Mesothelial cell of epicardium (in vitro differentiated cells): ENCODE data around the gene GPRC5B. TPM values are rescaled to one million over a fixed set of nuclear protein-coding genes. Genes with fewer than 3 reads are reported as not detected.
A peak's percentile ranks its signal among the peaks of the same experiment; 100 is the strongest.

Experiments
- DNase-seq, 2 experiments: peaks; one replicate each; pipeline ENCODE4 v3.0.0; 2021; ENCODE audit warnings: low spot score in 2 of 2; ENCODE audit not compliant: unreplicated experiment in 2 of 2
- H3K27ac Mint-ChIP-seq: 2 replicates; pipeline ENCODE4 v1.8.0; 2021; ENCODE audit warnings: mixed read lengths
- H3K27me3 Mint-ChIP-seq: 2 replicates; pipeline ENCODE4 v1.8.0; 2021; ENCODE audit warnings: low read depth, mixed read lengths
- H3K36me3 Mint-ChIP-seq: 2 replicates; pipeline ENCODE4 v1.8.0; 2021; ENCODE audit warnings: mixed read lengths
- H3K4me1 Mint-ChIP-seq: 2 replicates; pipeline ENCODE4 v1.8.0; 2021; ENCODE audit warnings: mixed read lengths
- H3K4me3 Mint-ChIP-seq: 2 replicates; pipeline ENCODE4 v1.8.0; 2021; ENCODE audit warnings: mild to moderate bottlenecking, moderate library complexity, mixed read lengths
- H3K9me3 Mint-ChIP-seq: 2 replicates; pipeline ENCODE4 v1.8.0; 2021; ENCODE audit warnings: mixed read lengths
- total RNA-seq: library from RNA; stranded (reverse); gene quantifications from 3 replicates; pipeline ENCODE4 v1.2.1, GENCODE V29; 2021
- TF ChIP-seq, protein P1 (sequence below): fragments of 200-600 bp; sonication (generic); IDR thresholded peaks from one replicate; pipeline ENCODE4 v1.5.0; 2021; ENCODE audit warnings: antibody characterized with exemption; ENCODE audit not compliant: unreplicated experiment

GPRC5B gene
- total RNA-seq, 1 donor from 2014 or later: 36.5 TPM

DNA sequence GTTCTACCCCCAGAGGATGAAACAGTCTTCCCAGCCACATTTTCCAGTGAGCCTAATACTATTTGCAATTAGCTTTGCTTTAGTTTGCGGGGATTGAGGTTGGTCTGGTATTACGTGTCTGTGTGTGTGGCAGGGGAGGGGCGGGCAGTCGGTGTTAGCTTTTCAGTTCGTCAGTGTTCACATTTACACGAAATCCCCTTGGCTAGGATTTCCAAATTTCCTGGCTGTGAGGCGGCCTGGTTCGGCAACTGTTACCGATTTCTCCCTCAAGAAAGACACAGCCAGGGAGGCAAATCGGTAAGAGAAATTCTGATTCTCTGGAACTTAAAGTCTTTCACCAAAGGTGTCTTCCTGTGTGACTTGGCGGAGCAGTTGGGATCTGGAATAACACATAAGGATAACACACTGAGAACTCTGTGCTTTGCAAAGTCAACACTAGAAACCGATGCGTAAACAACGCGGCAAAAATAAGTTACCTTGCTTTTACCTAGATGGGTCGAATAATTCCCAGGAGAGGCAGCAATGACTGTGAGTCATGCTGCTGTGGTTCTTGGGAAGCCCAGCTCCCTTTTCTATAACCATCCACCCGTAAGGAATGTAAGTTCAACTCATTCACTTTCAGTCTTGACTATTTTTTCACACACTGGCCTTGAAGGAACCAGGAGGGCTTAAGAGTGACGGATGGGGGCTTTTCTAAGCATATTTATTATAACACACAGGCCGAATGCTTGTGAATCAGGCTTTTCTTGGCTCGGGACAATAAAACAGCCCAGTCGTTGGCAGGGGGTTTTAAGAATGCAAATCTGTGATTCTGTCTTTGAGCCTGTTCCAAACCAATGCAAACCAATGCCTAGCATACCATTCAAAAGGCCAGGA lies 24.2 kb downstream of the GPRC5B start:
- no peak for DNase-seq
- H3K4me1 Mint-ChIP-seq: peaks cover 26% of the 10 kb centered on the region
- no peaks in the 10 kb centered on the region for H3K27me3 Mint-ChIP-seq
- no peaks in the 10 kb centered on the region for H3K9me3 Mint-ChIP-seq
- peaks cover 17% of the 10 kb centered on the region for H3K36me3 Mint-ChIP-seq
- H3K4me3 Mint-ChIP-seq: no peak overlapping the region
- TF ChIP-seq, protein P1, sequence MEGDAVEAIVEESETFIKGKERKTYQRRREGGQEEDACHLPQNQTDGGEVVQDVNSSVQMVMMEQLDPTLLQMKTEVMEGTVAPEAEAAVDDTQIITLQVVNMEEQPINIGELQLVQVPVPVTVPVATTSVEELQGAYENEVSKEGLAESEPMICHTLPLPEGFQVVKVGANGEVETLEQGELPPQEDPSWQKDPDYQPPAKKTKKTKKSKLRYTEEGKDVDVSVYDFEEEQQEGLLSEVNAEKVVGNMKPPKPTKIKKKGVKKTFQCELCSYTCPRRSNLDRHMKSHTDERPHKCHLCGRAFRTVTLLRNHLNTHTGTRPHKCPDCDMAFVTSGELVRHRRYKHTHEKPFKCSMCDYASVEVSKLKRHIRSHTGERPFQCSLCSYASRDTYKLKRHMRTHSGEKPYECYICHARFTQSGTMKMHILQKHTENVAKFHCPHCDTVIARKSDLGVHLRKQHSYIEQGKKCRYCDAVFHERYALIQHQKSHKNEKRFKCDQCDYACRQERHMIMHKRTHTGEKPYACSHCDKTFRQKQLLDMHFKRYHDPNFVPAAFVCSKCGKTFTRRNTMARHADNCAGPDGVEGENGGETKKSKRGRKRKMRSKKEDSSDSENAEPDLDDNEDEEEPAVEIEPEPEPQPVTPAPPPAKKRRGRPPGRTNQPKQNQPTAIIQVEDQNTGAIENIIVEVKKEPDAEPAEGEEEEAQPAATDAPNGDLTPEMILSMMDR: no peak
- peak overlapping the region; percentile 80 for H3K27ac Mint-ChIP-seq

DNA sequence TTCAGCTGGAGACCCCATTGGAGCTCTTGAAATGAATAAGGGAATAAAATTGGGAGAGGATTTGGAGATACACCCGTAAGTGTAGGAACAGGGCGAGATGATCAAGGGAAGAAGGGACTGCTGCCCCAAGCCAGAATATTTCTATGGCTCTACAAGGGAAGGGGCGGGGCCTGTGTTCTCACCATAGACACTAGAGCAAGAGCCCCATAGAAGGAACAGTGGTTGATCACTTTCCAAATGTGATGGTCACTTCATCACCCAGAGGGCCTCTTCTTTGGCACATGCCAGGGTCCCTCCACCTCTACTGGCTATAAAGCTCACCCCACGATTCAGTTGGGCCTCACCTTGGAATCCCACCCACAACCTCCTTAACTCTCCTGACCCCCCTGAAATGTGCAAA lies 25.0 kb downstream of the GPRC5B start:
- Mint-ChIP-seq H3K4me1 (peaks cover 26% of the 10 kb centered on the region), H3K4me3 (no peak overlapping the region), H3K27ac (no peak overlapping the region), H3K27me3 (no peaks in the 10 kb centered on the region), H3K36me3 (peaks cover 17% of the 10 kb centered on the region), H3K9me3 (no peaks in the 10 kb centered on the region)
- DNase-seq: no peak
- TF ChIP-seq, protein P1: no peak

DNA sequence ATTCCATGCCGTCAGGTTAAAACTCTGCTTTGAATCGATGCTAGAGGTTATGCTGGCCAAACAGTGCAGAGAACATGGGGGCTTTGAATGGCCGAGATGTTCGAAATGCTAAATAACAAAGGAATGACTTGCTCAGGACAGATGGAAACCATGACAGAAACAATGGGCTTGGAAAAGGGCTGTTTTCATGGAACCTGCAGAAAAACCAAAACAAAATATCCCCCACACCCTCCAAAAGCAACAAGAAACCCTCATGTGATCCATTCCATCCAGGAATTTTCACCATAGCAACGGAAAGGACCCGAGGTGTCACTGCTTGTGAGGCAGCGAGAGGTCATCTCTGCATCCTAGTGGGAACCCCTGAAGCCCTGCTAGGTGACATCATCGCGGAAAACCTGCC lies 25.5 kb downstream of the GPRC5B start:
- H3K9me3 Mint-ChIP-seq: no peaks in the 10 kb centered on the region
- H3K4me1 Mint-ChIP-seq: peaks cover 26% of the 10 kb centered on the region
- no peak for DNase-seq
- H3K36me3 Mint-ChIP-seq: peaks cover 17% of the 10 kb centered on the region
- no peak overlapping the region for H3K4me3 Mint-ChIP-seq
- no peaks in the 10 kb centered on the region for H3K27me3 Mint-ChIP-seq
- TF ChIP-seq, protein P1: no peak
- H3K27ac Mint-ChIP-seq: no peak overlapping the region

DNA sequence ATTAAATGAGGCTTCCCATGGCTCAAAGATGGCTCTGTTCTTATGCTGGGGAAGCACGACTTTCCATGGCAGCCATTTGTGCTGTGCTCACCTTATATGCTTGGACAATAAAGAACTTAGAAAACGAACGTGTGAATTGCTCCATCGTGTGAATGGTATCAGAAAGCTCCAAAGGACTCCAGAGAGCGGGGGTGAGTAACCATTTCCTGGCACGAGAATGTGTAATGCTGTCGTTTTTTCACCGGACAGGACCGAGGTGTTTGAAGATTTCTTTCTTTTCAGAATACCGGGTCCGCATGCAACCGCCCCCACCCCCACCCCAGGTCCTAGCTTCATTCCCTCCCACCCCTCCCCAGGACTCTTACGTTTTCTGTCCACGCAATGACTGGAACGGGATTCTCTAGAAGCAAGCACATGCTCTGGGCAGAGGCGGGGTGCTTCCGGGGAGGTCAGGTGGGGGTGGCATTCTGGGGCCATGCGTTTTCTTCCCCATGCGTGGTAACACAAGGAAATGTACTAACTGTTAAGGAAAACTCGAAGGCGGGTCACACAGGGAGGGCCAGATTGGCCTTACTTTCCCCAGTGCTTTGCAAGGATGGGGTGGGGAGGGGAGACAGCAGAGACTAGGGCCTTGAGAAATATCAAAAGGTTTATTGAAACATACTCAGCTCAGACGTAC lies 26.2 kb downstream of the GPRC5B start:
- TF ChIP-seq, protein P1: no peak
- Mint-ChIP-seq H3K4me1 (peaks cover 31% of the 10 kb centered on the region), H3K27ac (no peak overlapping the region), H3K36me3 (peaks cover 17% of the 10 kb centered on the region), H3K4me3 (no peak overlapping the region), H3K9me3 (no peaks in the 10 kb centered on the region), H3K27me3 (no peaks in the 10 kb centered on the region)
- DNase-seq: no peak

DNA sequence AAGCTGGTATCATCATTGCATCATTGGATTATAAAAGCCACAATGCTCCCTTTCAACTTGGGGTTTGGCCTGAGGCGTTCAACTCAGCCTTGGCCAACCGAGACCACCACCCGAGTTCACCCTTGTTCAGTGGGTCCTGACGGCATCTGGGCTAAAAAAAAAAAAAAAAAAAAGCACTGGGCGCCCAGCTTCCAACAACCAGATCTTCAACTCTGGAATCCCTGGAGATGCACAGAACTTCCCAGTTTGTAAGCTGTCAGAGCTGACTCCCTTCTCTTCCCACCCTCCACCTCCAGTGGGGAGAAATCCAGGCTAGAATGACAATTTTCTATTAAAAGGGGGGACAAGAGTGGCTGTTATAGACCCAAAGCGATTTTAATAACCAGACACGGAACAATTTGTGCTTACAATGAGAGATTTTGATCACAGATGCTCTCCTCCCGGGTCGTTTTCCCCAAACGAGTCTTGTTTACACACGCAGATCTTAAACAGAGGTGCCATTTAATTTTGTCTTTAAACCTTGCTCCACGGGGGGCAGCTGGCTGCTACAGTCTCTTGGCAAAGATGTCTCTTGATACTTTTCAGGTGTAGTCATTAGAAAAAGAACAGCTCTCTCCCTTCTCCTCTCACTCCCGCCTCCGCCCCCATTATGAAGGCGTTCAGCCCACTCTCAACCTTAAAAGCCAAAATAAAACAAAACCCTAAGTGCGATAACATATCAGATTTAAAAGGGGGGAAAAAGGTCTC lies 26.9 kb downstream of the GPRC5B start:
- Mint-ChIP-seq H3K27me3 (no peaks in the 10 kb centered on the region), H3K36me3 (peaks cover 17% of the 10 kb centered on the region), H3K9me3 (no peaks in the 10 kb centered on the region), H3K4me1 (peaks cover 35% of the 10 kb centered on the region), H3K4me3 (no peak overlapping the region), H3K27ac (no peak overlapping the region)
- TF ChIP-seq, protein P1: no peak
- DNase-seq: no peak
